Measurements from ENCODE around the gene MOCOS. TPM values are rescaled to one million over a fixed set of nuclear protein-coding genes. Genes with fewer than 3 reads are reported as not detected.
A peak's percentile ranks its signal among the peaks of the same experiment; 100 is the strongest.

The MOCOS gene
- total and polyA plus RNA-seq, 2 of the 13 experiments (the other 11 are each of a cell fraction or from before 2014, with no cell fraction given): 7.7 to 15.4 TPM

GRCh38 chr18:36187193-36187825, at the start of gene MOCOS (continued):
- TF ChIP-seq BCL6 (CRISPR knock-in tag; IDR thresholded peaks at IDR 0.05): peak; percentile 43; the same call in 1 of the 2 replicates
- TF ChIP-seq ZNF549 (CRISPR knock-in tag; IDR thresholded peaks at IDR 0.05): no peak
- 0 out of 2 replicates have a peak, but pooled peaks have one; percentile 14 for TF ChIP-seq ISL2 (CRISPR knock-in tag; IDR thresholded peaks at IDR 0.05)
- peak; percentile 65; the same call in 1 of the 2 replicates for TF ChIP-seq PRDM15 (CRISPR knock-in tag; IDR thresholded peaks at IDR 0.05)
- TF ChIP-seq MYC (CRISPR knock-in tag; IDR thresholded peaks at IDR 0.05; ENCODE audit: borderline replicate concordance): peak; percentile 70; the same call in 1 of the 2 replicates
- peak; percentile 71 for TF ChIP-seq TBX2 (CRISPR knock-in tag; IDR thresholded peaks at IDR 0.05; ENCODE audit: borderline replicate concordance)
- peak; percentile 73; the same call in 1 of the 2 replicates for TF ChIP-seq ZNF333 (CRISPR knock-in tag; IDR thresholded peaks at IDR 0.05; ENCODE audit: borderline replicate concordance)
- TF ChIP-seq ZKSCAN8 (CRISPR knock-in tag; IDR thresholded peaks at IDR 0.05; ENCODE audit: borderline replicate concordance): no peak
- no peak for TF ChIP-seq CENPX (CRISPR knock-in tag; IDR thresholded peaks at IDR 0.05)
- TF ChIP-seq HNF1A (IDR thresholded peaks at IDR 0.05; ENCODE audit: low read depth): no peak
- peak; percentile 37 for TF ChIP-seq HNF1A (CRISPR knock-in tag; IDR thresholded peaks at IDR 0.05; ENCODE audit: borderline replicate concordance)
- TF ChIP-seq TCF12 (IDR thresholded peaks at IDR 0.05): no peak
- TF ChIP-seq TCF12 (CRISPR knock-in tag; IDR thresholded peaks at IDR 0.05): peak; percentile 57; the same call in 1 of the 2 replicates
- peak; percentile 84 for TF ChIP-seq ZNF687 (CRISPR knock-in tag; IDR thresholded peaks at IDR 0.05)
- TF ChIP-seq ZNF567 (CRISPR knock-in tag; IDR thresholded peaks at IDR 0.05; ENCODE audit: borderline replicate concordance): no peak
